ENCODE measurements around the gene RGS17.
A peak's percentile ranks its signal among the peaks of the same experiment; 100 is the strongest.
"Not testable (repeated sequence)": the region's sequence is repeated elsewhere in the genome, so short reads cannot be mapped to it uniquely, and the experiment has no call there.

RGS17 gene

DNA sequence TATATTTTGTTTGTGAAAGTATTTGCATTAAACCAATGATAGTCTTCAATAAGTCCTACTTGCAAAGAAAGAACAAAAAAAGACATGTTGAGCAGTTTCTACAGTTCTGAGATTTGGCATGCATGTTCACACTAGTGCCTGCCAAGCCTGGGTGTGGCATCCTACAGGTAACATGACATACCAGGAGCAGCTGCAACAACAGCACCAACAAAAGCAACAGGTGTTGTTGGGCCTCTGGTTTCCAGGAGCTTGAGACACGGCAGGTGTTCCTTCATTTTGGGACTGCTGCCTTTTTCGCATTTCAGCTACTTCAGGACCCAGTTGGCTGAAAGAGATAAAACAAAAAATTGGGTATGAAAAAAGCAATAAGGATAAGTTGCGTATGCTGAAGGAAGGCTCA lies 87.4 kb downstream of the RGS17 start:
- no peak overlapping the region for H3K4me3 ChIP-seq (ENCODE audit: low read depth, low read length)

DNA sequence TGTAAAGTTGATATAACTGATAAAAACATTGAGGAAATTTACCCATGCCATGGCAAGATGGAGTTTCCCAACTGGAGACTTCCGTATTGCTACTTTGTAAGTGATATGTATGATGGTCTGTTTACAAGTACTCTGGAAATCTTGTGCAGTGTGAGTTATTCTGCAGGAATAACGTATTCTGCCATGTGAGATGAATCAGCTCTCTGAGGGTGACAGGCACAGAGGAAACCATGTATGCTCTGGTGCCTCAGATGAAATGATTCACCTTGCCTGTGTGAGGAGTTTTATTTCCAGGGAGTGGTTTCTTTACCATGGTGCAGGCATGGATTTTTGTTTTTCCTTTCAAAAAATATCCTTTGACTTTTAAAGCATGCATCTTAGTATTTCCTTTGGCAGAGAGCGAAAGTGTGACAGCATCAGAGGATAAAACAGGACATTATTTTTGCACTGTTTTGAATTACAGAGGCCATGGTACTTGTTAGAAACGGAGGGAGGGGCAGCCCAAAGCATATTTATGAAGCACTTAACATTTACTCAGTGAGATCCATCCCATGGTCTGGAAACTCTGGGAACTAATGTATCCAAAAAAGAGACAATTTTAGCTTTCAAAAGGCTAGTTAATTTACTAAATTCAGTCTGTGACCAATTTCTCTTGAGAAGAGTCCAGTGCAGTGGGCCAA lies 92.6 kb downstream of the RGS17 start:
- H3K4me3 ChIP-seq (ENCODE audit: low read depth, low read length), result no peak overlapping the region

DNA sequence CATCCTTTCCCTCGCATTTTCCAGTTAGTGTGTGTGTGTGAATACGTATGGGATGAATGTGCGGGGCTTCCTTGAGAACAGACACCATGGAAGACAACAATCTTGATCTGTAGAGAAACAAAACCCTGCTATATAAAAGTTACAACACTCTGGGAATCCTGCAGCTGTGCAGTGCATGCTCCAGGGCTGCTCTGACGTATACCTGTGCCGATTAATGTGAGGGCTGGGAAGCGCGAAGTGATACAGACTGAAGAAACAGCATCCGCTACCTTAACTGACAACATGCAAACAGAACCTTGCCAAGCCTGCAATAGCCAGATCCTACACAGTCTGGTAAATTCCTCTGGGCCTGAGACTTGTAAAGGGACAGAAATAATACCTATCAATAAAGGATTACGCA lies 96.9 kb downstream of the RGS17 start:
- H3K4me3 ChIP-seq (ENCODE audit: low read depth, low read length), result no peak overlapping the region

DNA sequence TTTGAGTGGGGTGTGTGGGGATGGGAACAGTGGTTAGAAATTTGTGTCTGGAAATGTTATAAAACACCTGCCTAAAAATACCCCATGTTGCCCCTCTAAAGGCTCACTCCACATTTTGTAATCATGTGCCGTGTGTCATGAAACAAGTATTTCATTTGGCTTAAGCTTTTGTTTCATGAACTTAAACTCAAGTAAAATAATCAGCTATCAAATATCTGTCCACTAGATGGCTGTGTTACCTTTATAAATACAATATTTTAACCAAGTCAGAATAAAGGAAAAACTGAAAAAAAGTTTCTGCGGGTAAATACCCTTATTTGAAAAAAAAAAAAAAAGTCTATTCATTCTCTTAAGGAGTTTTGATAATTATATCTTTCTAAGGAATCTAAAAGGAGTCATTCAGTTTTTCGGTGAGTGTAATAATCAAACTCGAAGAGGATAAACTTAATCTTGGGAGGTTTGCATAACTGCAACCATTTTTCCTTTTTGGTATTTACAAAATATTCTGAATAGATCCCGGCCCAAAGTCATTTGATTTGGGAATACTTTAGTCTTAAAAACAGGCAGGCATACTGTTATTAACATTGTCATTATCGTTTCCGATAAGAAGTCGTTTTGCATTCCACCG lies 98.7 kb downstream of the RGS17 start:
- H3K4me3 ChIP-seq (ENCODE audit: low read depth, low read length), result no peak overlapping the region

DNA sequence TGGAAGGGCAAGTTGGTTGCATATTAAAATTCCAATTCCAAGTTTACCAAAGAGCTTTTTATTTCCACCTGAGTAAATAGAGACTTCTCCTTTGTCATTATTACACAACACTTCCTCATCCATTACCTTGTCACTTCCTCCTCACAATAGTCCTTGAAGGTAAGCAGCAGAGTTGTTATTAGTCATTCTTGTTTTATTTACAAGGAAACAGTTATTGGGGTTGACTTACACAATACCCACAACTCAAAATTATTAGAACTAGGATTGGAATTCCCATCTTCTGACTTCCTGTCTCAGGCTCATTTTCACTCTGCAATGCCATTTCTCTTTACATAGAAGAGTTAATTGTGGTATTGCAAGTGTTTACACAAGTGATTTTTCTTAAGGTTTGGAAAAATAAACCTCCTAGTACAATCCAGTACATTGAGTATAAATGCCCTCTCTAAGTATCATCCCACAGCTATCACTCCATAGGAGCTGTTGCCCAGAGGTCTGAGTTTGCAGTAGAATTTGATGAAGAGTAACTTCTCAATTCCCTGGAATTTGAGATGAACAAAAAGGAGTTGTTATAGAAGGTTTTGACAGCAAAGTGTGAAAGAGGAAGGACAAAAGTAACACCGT lies 99.6 kb downstream of the RGS17 start:
- H3K4me3 ChIP-seq (ENCODE audit: low read depth, low read length), result no peak overlapping the region

DNA sequence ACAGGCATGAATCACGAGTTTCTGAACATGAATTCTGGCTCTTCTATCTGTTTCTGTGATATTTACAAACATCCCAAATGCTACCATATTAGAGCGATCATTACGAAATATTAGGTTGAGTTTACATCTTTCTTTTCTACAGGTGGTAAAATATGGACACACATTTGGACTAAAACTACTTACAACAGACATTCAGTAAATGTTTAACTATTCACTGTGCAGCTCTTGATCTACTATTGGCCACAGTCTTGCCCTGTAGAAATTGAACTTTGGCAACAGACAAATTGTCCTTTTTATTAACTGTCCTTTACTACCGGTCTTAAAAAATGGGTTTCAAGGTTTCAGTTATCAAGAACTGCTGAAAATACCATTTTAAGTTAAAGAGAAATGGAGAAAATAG lies 102.1 kb downstream of the RGS17 start:
- H3K4me3 ChIP-seq (ENCODE audit: low read depth, low read length), result no peak overlapping the region

DNA sequence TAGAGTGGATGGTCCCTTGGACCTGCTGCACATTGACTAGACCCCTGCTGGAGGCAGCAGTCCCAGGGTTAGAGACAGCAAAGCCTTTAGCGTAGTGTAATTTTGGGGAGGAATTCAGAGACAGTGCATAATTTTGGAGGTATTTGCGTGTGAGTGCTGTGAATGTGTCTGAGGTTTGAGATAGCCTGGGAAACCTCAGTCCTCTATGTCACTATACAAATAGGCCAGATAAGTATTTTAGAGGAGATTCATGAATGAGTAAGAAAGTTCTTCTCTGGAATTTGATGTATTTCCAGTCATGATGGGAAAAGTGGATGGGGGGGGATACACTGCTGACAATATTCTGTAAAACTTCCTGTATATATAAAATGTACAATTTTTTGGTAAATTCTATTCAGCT lies 102.8 kb downstream of the RGS17 start:
- no peak overlapping the region for H3K4me3 ChIP-seq (ENCODE audit: low read depth, low read length)

DNA sequence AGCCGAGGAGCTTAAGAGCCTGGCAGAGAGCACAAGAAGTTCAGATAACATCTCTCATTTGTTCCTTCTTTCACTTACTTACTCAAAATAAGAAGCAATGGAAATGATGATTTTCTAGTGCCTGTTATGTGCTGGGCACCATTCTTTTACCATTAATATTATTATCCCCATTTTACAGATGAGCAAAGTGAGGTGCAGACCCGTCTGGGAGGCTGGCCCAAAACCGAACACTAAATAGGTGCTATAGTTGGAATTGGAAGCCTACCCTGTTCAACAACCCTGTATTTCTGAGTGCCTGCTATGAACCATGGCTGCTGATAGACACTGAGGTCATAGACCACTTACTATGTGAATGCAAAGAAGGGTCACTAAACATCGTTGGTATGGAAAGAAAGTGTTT lies 103.6 kb downstream of the RGS17 start:
- no peak overlapping the region for H3K4me3 ChIP-seq (ENCODE audit: low read depth, low read length)

DNA sequence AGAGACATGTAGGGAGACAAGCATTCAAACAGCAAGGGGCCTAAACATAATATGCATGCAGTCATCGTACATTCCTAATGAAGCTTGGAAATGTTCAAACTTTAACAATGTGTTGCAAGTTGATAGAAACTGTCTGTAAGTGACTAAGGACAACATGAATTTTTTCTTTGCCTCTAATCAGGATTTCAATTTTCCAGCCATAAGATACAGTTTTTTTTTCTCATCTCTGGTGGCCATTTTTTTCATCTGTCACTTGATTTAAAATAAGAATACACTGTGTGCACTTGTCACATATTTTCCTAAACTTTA lies 106.4 kb downstream of the RGS17 start:
- no peak overlapping the region for H3K4me3 ChIP-seq (ENCODE audit: low read depth, low read length)

DNA sequence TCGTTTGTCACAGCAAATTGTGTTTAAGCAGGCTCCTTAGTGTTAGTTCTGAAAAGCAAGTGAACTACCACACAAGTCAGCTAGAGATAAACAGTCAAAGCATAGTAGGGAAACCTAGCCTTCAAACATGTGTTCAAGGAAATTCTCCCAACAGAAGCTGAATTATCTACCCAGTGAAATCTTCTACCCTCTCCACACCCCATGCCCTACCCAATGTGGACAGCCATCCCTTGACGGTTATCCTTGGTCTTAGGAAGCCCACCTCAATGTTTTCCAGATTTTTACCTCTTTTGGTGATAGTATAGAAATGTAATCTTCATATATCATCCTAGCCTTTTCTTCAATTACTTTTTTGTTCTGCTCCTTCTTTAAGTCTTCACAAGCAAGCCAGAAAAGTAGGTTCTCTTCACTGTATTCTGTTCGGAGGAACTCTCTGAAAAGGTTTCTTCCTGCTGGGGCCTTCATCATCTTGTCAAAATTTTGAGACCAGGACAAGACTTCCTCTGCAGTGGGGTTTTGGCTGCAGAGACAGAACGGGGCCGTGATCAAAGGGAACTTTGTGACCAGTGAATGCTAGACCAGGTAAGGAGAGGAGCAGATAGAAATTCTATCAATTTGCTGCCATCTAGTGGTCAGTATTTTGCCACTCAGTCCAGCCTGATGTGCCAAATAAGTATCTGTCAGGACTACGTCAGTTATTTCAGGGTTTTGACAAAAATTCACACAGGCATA lies 106.9 kb downstream of the RGS17 start:
- no peak overlapping the region for H3K4me3 ChIP-seq (ENCODE audit: low read depth, low read length)

DNA sequence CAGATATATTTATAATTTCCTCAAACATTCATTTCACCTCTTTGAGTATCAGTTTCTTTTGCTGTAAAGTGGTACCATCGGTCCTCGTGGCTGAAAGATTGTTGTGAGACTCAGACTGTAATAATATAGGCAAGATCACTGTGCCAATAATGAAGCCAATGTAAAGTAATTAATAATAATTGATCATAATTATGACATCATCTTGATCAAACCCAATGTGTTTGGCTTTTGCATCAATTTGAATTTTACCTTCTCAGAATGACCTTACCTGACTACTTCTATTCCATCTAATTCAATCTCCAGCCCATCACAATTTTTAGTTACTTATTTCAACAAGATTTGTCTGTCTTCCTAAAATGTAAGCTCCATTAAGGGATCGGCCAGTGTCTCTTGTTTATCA lies 112.7 kb downstream of the RGS17 start:
- no peak overlapping the region for H3K4me3 ChIP-seq (ENCODE audit: low read depth, low read length)

DNA sequence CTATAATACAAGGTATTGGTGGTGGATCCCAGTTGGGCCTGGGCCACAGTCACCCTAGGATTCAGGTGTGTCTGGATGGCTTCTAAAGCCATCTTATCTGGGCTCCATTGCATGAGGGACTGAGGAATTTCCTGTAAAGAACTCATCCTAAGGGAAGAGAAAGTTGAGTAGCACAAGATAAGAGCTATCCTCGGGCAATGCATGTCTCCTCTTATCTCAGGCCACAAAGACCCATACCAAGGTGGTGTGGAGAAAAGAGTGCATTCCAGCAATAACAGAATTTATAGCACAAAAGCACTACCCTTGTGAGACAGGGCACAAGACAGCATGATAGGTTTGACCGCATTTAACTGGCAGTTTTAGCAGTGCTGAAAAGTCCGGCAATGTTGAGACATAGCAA lies 114.2 kb downstream of the RGS17 start:
- no peak overlapping the region for H3K4me3 ChIP-seq (ENCODE audit: low read depth, low read length)

DNA sequence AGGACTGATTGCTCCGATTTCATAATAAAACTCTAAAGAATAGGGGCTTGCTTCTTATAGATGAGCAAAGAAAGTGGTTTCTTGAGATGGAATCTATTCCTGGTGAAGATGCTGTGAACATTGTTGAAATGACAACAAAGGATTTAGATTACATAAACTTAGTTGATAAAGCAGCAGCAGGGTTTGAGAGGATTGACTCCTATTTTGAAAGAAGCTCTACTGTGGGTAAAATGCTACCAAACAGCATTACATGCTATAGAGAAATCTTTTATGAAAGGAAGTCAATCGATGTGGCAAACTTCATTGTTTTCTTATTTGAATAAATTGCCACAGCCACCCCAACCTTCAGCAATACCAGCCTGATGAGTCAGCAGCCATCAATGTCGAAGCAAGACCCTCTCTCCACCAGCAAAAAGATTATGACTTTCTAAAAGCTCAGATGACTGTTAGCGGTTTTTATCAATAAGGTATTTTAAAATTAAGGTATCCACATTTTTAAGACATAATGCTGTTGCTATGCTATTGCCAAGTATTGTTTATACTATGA lies 115.9 kb downstream of the RGS17 start:
- no peak overlapping the region for H3K4me3 ChIP-seq (ENCODE audit: low read depth, low read length)

DNA sequence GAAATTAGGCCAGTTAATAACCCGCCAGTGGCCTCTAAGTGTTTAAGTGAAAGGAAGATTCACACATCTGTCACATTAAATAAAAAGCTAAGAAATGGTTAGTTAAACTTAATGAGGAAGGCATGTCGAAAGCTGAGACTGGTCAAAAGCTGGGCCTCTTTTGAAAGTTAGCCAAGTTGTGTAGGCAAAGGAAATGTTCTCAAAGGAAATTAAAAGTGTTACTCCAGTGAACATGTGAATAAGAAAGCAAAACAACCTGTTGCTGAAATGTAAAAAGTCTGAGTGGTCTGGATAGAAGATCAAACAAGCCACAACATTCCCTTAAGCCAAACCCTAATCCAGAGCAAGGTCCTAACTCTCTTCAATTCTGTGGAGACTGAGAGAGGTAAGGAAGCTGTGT lies 117.6 kb downstream of the RGS17 start:
- H3K4me3 ChIP-seq (ENCODE audit: low read depth, low read length), result no peak overlapping the region

DNA sequence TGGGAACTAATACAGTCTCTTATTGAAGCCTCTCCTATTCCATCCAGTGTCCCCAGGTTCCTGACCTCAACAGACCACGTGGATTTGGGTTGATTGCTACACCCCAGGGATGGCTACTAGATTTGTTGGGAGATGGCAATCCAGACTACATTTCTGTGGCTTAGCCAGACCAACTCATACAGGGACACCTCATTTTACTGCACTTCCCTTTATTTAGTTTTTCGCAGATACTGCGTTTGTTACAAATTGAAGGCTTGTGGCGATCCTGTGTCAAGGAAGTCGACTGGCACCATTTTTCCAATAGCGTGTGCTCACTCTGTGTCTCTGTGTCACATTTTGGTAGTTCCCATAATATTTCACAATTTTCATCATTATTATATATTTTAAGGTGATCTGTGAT lies 118.2 kb downstream of the RGS17 start:
- H3K4me3 ChIP-seq (ENCODE audit: low read depth, low read length), result no peak overlapping the region

DNA sequence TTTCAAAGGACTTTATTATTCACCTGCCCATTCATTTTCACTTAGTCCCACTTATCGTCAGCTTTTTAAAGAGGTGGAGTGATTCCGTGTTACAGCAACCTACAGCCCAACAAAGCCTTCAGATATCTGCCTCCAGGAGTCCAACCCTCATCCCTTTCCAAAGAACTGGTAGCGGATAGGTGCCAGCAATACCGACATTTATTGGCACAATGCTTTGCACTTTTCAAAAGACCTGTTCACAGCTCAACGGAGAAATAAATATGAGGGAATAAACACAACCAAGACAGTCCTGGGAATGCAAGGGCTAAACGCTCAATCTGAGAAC lies 127.8 kb downstream of the RGS17 start:
- peak overlapping the region; percentile 89 for H3K4me3 ChIP-seq (ENCODE audit: low read depth, low read length)

DNA sequence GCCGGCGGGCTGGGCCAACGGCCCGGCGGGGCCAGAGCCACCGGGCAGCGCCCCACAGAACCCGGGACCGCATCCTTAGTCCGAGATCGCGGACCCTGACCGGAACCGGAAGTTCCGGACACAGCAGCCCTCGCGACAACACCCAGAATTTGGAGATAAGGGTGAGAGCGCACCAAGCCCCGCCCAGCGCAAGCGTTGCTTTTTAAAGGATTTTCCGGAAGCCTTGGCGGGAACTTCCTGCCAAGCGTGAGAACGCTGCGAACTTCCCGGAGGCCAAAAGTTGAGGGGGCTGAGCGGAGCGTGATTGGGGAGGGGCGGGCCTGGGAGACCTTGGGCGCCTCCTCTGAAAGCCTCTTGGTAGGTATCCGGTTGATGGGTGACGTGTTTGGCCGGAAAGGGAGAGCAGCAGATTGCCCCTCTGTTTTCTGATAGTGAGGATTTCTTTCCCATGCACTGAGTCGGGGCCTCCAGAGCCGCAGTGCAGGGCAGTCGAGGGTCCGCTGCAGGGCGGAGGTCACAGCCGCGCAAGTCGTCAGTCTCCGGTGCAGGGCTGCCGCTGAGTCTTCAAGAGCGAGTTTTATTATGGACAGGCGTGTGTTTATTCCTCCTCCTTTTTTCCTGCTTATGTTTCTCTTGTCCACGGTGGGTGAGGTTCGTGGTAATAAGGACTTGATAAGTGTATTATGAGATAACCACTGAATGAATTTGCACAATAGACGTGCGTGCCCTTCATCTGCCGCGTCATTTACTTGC lies 128.3 kb downstream of the RGS17 start, which contains the start of gene MTRF1L:
Gene MTRF1L, minus strand, starts transcription at position 97 of the 753 bp plus-strand sequence. Its CDS starts 24 bp downstream, at position 73.
- peak within 1 kb of the TSS; percentile 96 for H3K4me3 ChIP-seq (ENCODE audit: low read depth, low read length)

DNA sequence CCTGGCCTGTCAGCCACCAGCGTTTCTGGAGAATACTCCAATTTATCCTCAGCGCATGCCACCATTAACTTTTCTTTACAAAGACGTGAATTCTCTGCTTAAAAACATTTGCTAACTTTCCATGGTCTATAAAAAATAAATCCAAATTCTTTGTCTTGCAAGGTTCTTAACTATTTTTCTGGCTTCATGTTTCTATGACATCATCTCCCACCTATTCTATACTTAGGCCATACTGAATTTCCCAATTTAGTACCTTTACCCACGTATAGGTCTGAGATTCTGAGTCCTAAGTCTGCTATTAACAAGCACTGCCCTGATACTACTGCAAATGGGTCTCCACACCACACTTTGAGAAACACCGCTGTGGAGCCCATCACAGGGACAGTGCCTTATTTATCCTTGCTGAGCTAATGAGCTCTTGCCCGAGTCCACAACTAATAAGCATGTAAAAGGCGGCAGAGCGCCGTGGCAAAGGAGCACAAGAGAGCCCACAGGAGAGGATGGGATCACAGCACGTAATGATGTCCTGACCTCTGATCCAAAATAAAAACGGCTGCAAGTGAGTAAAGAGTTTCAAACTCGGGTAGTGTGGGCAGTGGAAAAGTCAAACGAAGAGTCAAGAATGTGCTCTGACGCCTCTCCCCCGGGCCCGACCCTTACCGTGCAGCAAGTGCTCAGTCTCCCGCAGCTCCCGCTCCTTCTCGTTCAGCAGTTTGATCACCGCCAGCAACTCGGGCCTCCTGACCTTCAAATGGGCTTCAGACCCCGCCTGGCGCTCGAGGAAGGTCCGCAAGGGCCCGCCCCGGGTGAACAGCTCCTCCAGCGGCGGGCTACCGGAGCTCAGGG lies 129.1 kb downstream of the RGS17 start:
- peak overlapping the region; percentile 96 for H3K4me3 ChIP-seq (ENCODE audit: low read depth, low read length)

DNA sequence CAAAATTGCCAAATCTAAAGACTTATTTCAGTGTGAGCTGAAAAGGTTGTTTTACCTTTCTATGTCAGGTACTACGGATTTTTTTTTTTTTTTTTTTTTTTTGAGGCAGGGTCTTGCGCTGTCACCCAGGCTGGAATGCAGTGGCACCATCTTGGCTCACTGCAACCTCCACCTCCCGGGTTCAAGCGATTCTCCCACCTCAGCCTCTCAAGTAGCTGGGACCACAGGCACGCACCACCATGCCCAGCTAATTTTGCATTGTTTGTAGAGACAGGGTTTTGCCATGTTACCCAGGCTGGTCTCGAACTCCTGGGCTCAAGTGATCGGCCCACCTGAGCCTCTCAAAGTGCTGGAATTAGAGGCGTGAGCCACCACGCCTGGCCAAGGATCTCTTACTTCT lies 130.3 kb downstream of the RGS17 start:
- not testable (repeated sequence) for H3K4me3 ChIP-seq (ENCODE audit: low read depth, low read length)

DNA sequence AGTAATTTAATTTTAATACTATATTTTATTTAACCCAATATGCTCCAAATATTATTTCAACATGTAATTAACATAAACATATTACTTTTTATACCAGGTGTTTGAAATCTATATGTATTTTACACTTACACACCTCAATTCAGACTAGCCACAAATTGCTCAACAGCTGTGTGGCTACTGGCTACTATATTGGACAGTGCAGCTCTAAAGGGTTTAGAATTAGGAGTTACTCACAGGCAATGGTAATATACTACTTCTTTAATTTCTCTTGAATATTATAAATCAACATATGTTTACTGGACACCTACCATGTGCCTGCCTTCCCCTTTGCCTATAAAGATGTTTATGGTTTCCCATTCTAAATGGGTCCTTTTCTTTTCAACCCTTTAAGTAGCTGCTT lies 130.8 kb downstream of the RGS17 start:
- H3K4me3 ChIP-seq (ENCODE audit: low read depth, low read length), result no peak overlapping the region

All from iPS-11a (cell line).